Adrenal gland (tissue), 5 donors: ENCODE results near the gene CEP162.

Experiments
- CTCF ChIP-seq, 6 experiments: fragments of 450-650 bp in 4 of 6; fragments of 200-600 bp in 2 of 6; sonication (generic) in 1 of 6; IDR thresholded peaks; 1 replicate in 5 of 6; 2 replicates in 1 of 6; pipeline versions ENCODE4 v1.5.1 to v1.8.0; 2016 to 2021; ENCODE audit warnings: antibody characterized with exemption in 6 of 6, mild to moderate bottlenecking in 2 of 6, moderate library complexity in 1 of 6
- POLR2A ChIP-seq, 2 donors: fragments of 450-650 bp; IDR thresholded peaks; one replicate each; pipeline ENCODE4 v1.6.1; 2017; ENCODE audit warnings: antibody characterized with exemption in 2 of 2, mild to moderate bottlenecking in 2 of 2, moderate library complexity in 1 of 2
- donor health status: DM: no; HTN: no; CAD: no.

- TF ChIP-seq CTCF (IDR thresholded peaks at IDR 0.05), result no peak
- TF ChIP-seq POLR2A (IDR thresholded peaks at IDR 0.05), result no peak
Measured at GRCh38 chr6:84074988-84075781, 152.3 kb downstream of the CEP162 start.
